GM19328 (cell line): ENCODE results near the gene RGL3.
"Not testable (repeated sequence)": the region's sequence is repeated elsewhere in the genome, so short reads cannot be mapped to it uniquely, and the experiment has no call there.

Source experiments
- ATAC-seq: cut with Tn5 transposase; IDR thresholded peaks from one replicate; pipeline ENCODE4 v1.9.1; 2021; ENCODE audit warnings: mild to moderate bottlenecking, moderate library complexity; ENCODE audit not compliant: unreplicated experiment

The RGL3 gene

GRCh38 chr19:11418549-11419506 lies at the start of gene RGL3:
Gene RGL3, minus strand, starts transcription at chr19:11419314. Its CDS starts 36 bp downstream, at chr19:11419278.
- ATAC-seq, result no peak

DNA sequence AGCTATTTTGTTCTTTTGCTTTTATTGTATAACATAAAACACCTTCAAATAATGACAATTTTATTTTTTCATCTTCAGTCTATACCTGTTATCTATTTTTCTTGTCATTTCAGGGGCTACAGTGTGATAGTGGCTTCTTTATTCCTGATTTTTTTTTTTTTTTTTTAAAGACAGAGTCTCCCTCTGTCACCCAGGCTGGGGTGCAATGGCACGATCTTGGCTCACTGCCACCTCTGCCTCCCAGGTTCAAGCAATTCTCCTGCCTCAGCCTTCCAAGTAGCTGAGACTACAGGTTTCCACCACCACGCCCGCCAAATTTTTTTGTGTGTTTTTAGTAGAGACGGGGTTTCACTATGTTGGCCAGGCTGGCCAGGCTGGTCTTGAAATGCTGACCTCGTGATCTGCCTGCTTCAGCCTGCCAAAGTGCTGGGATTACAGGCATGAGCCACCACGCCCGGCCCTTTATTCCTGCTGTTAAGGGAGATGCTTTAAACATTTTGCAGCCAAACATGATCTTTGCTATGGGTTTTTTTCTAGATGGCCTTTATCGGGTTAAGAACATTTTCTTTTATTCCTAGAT lies 49.2 kb upstream of the RGL3 start:
- not testable (repeated sequence) for ATAC-seq

DNA sequence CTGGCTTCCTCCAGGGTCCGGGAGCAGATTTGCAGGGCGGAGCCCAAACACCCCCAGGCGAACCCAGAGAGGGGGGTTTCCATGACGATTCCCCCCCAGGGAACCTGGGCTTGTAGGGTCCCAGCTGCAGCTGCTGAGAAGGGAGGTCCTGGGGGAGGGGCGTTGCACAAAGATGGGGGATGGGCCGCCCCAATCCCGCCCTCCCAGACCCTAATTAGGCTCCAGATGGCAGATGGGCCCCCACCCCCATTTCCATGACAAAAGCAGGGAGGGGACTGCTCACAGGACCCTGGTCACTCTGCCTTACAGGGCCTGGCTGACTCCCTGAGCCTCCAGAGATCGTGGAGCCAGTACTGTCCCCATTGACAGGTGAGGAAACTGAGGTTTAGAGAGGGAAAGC lies 46.5 kb upstream of the RGL3 start:
- ATAC-seq, result no peak

GRCh38 chr19:11464333-11465265 lies 45.5 kb upstream of the RGL3 start:
- no peak for ATAC-seq

- no peak for ATAC-seq
These were observed 44.3 kb upstream of the RGL3 start for GRCh38 chr19:11463391-11463790.

GRCh38 chr19:11461453-11461852 lies 42.3 kb upstream of the RGL3 start:
- no peak for ATAC-seq

- ATAC-seq, result no peak
These were observed 41.1 kb upstream of the RGL3 start for GRCh38 chr19:11460207-11460606.

GRCh38 chr19:11458912-11459311 lies 39.8 kb upstream of the RGL3 start:
- ATAC-seq, result not testable (repeated sequence)

GRCh38 chr19:11458236-11458900 lies 39.3 kb upstream of the RGL3 start:
- ATAC-seq, result no peak

- no peak for ATAC-seq
These were observed 38.7 kb upstream of the RGL3 start for GRCh38 chr19:11457831-11458230.

- no peak for ATAC-seq
These were observed 38.0 kb upstream of the RGL3 start for GRCh38 chr19:11457115-11457514.

DNA sequence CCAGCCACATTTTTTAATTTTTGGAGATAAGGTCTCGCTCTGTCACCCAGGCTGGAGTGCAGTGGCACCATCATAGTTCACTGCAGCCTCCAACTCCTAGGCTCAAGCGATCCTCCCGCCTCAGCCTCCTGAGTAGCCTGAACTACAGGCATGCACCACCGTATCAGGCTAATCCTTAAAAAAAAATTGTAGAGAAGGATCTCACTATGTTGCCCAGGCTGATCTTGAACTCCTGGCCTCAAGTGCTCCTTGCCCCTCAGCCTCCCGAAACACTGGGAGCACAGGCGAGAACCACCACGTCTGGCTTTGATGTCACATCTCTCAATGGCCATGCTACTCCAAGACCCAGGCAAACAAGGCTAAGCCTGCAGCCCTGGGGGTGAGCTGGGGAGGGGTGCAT lies 37.5 kb upstream of the RGL3 start:
- no peak for ATAC-seq

DNA sequence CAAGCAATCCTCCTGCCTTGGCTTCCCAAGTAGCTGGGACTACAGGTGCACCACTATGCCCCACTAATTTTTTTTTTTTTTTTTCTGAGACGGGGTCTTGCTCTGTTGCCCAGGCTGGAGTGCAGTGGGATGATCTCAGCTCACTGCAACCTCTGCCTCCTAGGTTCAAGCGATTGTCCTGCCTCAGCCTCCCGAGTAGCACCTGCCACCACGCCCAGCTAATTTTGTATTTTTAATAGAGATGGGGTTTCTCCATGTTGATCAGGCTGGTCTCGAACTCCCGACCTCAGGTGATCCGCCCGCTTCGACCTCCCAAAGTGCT lies 36.1 kb upstream of the RGL3 start:
- not testable (repeated sequence) for ATAC-seq

DNA sequence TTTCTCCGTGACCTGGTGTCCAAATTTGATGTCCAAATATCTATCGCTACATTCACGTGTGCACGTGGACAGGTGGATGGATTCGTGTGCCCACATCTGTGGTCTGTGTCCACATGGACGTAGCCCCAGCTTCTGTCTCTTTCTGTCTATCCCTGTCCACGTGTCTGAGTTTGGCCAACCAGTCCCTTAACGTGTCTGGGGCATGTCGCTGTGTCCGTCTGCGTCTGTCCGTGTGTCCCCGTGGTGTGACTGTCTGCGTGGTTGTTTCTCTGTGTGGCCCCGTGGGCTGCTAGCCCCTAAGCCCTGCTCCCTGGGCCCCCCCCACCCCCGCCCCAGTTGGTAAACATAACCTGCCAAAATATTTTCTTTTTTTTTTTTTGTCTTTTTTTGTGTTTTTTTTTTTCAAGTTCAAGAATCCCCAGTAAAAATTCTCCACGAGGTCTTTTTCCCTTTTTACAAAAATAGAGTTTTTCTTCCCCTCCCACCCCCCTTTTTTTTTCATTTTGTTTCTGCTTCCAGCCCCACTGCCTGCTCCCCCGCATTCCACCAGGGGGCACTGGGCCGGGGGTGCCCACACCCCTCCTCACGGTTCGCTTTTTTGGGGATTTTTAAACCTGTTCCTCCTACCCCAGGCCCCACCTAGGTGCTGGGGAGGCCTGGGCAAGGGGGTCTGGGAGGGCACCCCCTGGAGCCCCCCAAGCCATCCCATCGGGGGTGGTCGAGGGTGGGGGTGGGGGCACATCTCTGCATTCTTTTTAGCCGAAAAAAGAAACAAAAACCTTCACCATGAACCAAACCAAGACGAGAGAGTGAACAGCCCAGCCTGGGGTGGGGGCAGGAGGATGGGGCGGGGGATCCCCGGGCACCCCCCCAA lies 34.6 kb upstream of the RGL3 start:
- ATAC-seq, result no peak

DNA sequence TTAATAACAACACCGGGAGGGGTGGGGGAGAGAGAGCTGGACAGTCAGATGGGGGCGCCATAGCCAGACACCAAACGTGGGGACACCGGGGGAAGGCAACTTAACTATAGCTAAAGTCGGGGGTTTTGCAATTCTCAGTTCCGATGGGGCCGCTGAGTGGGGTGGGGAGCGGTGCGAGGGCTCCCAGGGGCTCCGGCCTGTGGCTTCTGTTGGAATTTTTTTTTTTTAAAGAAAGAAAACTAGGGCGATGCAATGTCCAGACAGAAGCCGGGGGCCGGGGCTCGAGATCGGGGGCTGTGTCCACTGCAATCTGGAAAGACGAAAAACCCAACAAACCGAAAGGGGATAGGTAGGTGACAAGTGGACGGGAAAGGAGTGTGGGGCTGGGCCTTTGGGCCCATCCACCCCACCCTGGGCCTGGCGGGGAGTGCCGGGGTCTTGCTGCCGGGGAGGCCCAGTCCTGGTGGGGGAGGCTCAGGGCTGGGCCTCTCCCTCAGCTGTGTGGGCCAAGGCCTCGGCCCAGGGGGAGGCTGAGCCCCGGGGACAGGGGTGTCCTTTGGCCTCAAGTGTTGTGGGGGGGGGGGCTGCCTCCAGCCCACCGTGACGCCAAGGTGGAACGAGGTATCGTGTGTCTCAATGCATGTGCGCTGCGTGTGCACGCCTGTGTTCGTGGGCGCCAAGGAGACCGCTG lies 33.7 kb upstream of the RGL3 start:
- ATAC-seq, result no peak

DNA sequence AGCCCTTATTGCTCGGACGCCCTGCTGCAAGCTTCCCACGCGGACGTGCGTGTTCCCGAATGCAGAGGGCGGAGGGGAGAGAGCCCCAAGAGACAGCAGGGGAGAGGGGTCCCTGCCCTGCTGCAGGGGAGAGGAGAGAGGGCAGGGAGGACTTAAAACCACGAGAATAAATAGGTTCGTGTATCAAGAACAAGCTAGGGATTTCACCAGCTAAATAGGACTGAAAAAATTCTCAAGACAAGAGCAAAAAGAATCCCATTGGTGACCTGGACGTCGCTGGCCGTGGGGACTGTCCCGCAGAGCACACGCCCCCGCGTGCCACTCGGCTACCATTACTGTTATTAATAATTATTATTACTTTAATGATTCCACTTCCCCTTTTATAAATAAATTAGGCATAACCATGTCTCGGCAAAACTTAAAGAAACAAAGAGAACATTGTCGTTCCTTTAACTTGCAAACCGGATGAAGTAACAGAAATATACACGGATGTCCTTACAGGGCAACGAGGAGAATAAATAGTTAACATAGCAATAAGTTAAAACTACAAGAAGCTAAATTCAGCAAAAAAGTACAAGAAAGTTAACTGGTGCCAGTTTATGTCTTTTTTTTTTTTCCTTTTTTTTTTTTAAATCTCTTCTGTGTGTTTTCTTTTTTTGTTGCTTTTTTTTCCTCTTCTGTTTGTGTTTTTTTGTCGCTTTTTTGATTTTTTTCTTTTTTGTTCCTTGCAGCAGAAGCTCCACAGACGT lies 32.9 kb upstream of the RGL3 start:
- ATAC-seq, result no peak

DNA sequence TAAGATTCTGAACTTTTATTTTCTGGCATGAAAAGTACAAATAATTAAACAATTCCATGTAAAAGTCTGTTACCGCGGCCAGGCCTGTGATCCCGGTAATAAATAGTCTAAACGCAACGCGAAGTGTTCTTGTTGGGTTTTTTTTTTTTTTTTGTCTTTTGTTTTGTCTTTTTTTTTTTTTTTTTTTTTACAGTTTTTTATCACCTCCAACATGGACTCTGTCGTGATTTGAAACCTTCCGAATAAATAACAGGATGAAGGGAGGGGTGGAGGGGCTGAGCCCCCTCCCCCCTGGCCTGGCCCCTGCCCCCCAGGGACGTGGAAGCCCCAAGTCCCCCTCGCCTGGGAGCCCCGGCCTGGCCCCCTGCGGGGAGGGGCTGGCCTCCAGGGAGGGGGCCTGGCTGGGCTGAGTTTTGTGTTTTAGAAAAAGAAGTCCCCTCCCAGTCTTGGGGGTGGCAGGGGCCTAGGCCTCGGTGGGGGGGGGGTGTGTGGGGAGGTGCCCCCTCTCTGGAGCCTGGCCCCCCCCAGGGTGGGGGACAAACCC lies 32.3 kb upstream of the RGL3 start:
- no peak for ATAC-seq
